ENCODE results near the gene COQ8B. TPM values are rescaled to one million over a fixed set of nuclear protein-coding genes. Genes with fewer than 3 reads are reported as not detected.
A peak's percentile ranks its signal among the peaks of the same experiment; 100 is the strongest.
"Not testable (repeated sequence)": the region's sequence is repeated elsewhere in the genome, so short reads cannot be mapped to it uniquely, and the experiment has no call there.

Gene COQ8B
- total RNA-seq, 4 donors from 2014 or later = 31.2 to 53.8 (median 39.3) TPM

GRCh38 chr19:40650749-40651305, 65.9 kb downstream of the COQ8B start:
- no peaks in the 10 kb centered on the region for H3K36me3 ChIP-seq
- no peak for DNase-seq (ENCODE audit: low spot score in 2 of 2)
- H3K27me3 ChIP-seq = no peaks in the 10 kb centered on the region
- no peaks in the 10 kb centered on the region for H3K9me3 ChIP-seq
- WGBS = 83% methylated on average over 8 of the region's 8 CpGs
- H3K27ac ChIP-seq = peak overlapping the region; percentile 67
- H3K4me3 ChIP-seq = no peak overlapping the region
- TF ChIP-seq POLR2A (IDR thresholded peaks at IDR 0.05) = no peak
- TF ChIP-seq, protein P1, sequence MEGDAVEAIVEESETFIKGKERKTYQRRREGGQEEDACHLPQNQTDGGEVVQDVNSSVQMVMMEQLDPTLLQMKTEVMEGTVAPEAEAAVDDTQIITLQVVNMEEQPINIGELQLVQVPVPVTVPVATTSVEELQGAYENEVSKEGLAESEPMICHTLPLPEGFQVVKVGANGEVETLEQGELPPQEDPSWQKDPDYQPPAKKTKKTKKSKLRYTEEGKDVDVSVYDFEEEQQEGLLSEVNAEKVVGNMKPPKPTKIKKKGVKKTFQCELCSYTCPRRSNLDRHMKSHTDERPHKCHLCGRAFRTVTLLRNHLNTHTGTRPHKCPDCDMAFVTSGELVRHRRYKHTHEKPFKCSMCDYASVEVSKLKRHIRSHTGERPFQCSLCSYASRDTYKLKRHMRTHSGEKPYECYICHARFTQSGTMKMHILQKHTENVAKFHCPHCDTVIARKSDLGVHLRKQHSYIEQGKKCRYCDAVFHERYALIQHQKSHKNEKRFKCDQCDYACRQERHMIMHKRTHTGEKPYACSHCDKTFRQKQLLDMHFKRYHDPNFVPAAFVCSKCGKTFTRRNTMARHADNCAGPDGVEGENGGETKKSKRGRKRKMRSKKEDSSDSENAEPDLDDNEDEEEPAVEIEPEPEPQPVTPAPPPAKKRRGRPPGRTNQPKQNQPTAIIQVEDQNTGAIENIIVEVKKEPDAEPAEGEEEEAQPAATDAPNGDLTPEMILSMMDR (IDR thresholded peaks at IDR 0.05) = no peak
- no peak for TF ChIP-seq POLR2AphosphoS5 (IDR thresholded peaks at IDR 0.05)
- no peak for TF ChIP-seq EP300 (IDR thresholded peaks at IDR 0.05)
- peaks cover 26% of the 10 kb centered on the region for H3K4me1 ChIP-seq

GRCh38 chr19:40649903-40650675, 66.6 kb downstream of the COQ8B start:
- not testable (repeated sequence) for H3K9me3 ChIP-seq; H3K4me3 ChIP-seq; H3K36me3 ChIP-seq; DNase-seq (ENCODE audit: low spot score in 2 of 2); H3K27me3 ChIP-seq
- Histone ChIP-seq H3K4me1 (peaks cover 29% of the 10 kb centered on the region), H3K27ac (peak overlapping the region; percentile 67)
- 90% methylated on average over 9 of the region's 9 CpGs for WGBS

GRCh38 chr19:40646743-40647254, 69.9 kb downstream of the COQ8B start:
- no peak for TF ChIP-seq POLR2A (IDR thresholded peaks at IDR 0.05)
- TF ChIP-seq POLR2AphosphoS5 (IDR thresholded peaks at IDR 0.05) = no peak
- no peak for TF ChIP-seq EP300 (IDR thresholded peaks at IDR 0.05)
- TF ChIP-seq, protein P1 (IDR thresholded peaks at IDR 0.05) = no peak
- Histone ChIP-seq H3K4me3 (no peak overlapping the region), H3K27me3 (no peaks in the 10 kb centered on the region), H3K4me1 (peaks cover 26% of the 10 kb centered on the region), H3K9me3 (no peaks in the 10 kb centered on the region), H3K36me3 (no peaks in the 10 kb centered on the region), H3K27ac (peak overlapping the region; percentile 79)
- no peak for DNase-seq (ENCODE audit: low spot score in 2 of 2)
- WGBS = 65% methylated on average over 5 of the region's 5 CpGs

DNA sequence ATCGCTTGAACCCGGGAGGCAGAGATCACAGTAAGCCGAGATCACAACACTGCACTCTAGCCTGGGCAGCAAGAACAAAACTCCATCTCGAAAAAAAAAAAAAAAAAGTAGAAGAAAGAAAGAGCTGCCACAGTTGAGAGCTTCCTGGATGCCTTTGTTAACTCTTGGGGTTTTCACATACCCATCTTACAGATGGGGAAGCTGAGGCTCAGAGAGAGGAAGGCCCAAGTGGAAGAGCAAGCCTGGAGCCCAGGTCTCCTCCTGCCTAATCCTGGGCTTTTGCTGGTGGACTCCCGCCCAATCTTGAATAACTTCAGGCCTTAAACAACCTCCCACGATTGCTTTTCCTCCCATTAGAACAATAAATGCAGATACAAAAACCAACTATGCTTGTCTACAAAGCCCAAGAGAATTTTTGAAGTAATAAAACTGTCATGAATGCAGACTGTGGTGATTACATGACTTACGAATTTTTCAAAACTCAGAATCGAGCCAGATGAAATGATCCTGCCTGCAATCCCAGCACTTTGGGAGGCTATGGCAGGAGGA, 73.9 kb downstream of the COQ8B start:
- WGBS = 74% methylated on average over 8 of the region's 8 CpGs
- no peak overlapping the region for H3K27ac ChIP-seq

GRCh38 chr19:40642051-40642706, 74.5 kb downstream of the COQ8B start:
- no peak for TF ChIP-seq POLR2AphosphoS5 (IDR thresholded peaks at IDR 0.05)
- TF ChIP-seq EP300 (IDR thresholded peaks at IDR 0.05) = no peak
- no peak for TF ChIP-seq POLR2A (IDR thresholded peaks at IDR 0.05)
- TF ChIP-seq, protein P1 (IDR thresholded peaks at IDR 0.05) = no peak
- Histone ChIP-seq H3K36me3 (no peaks in the 10 kb centered on the region), H3K9me3 (no peaks in the 10 kb centered on the region), H3K4me3 (no peak overlapping the region), H3K27me3 (no peaks in the 10 kb centered on the region), H3K4me1 (peaks cover 12% of the 10 kb centered on the region), H3K27ac (no peak overlapping the region)
- no peak for DNase-seq (ENCODE audit: low spot score in 2 of 2)
- WGBS = 93% methylated on average over 18 of the region's 18 CpGs

More for the DNA sequence above, 73.9 kb downstream of the COQ8B start:
- Histone ChIP-seq H3K4me3 (no peak overlapping the region), H3K9me3 (no peaks in the 10 kb centered on the region), H3K4me1 (peaks cover 12% of the 10 kb centered on the region), H3K27me3 (no peaks in the 10 kb centered on the region), H3K36me3 (no peaks in the 10 kb centered on the region)
- DNase-seq (ENCODE audit: low spot score in 2 of 2) = no peak
- TF ChIP-seq POLR2A (IDR thresholded peaks at IDR 0.05) = no peak
- TF ChIP-seq POLR2AphosphoS5 (IDR thresholded peaks at IDR 0.05) = no peak
- TF ChIP-seq EP300 (IDR thresholded peaks at IDR 0.05) = no peak
- TF ChIP-seq, protein P1 (IDR thresholded peaks at IDR 0.05) = no peak

Other genes with a start within 250 kb of the COQ8B start
- gene SPTBN4, start 249.9 kb downstream of the COQ8B start, total RNA-seq = 1 to 10 TPM in 1 of 4 donors, under 1 TPM in 3; 0.30 to 1.2 (median 0.71) TPM
- 10 to 100 TPM; 42.2 to 58.3 (median 51.1) TPM for gene SHKBP1, start 140.0 kb downstream of the COQ8B start, total RNA-seq
- 100 to 1,000 TPM; 108 to 236 (median 121) TPM for gene LTBP4, start 115.5 kb downstream of the COQ8B start, total RNA-seq
- 10 to 100 TPM; 20.5 to 38.2 (median 29.3) TPM for gene NUMBL, start 26.2 kb downstream of the COQ8B start, total RNA-seq
- gene ITPKC, start 226 bp upstream of the COQ8B start, total RNA-seq = 10 to 100 TPM; 52.9 to 93.8 (median 70.9) TPM
- gene ACTMAP, start 33.6 kb upstream of the COQ8B start, total RNA-seq = 1 to 10 TPM; 3.8 to 9.9 (median 5.4) TPM
- 10 to 100 TPM; 49.6 to 52.2 (median 51.0) TPM for gene SNRPA, start 34.3 kb upstream of the COQ8B start, total RNA-seq
- gene MIA, start 58.6 kb upstream of the COQ8B start, total RNA-seq = 10 to 100 TPM in 2 of 4 donors, 1 to 10 TPM in 2; 4.8 to 15.1 (median 9.9) TPM
- 10 to 100 TPM; 12.4 to 20.7 (median 17.0) TPM for gene RAB4B, start 61.4 kb upstream of the COQ8B start, total RNA-seq
- gene EGLN2, start 82.3 kb upstream of the COQ8B start, total RNA-seq = 10 to 100 TPM; 31.5 to 51.2 (median 37.6) TPM
- not detected for gene CYP2A6, start 133.6 kb upstream of the COQ8B start, total RNA-seq
- gene CYP2A7, start 165.3 kb upstream of the COQ8B start, total RNA-seq = not detected

Data from suprapubic skin (tissue), 4 donors.